Astrocyte (in vitro differentiated cells and primary cell): ENCODE results near the gene EVI5L. TPM values are rescaled to one million over a fixed set of nuclear protein-coding genes. Genes with fewer than 3 reads are reported as not detected.

Experiments
- DNase-seq: peaks from one replicate; pipeline ENCODE4 v3.0.0-alpha.2; 2010; ENCODE audit warnings: low read depth
- FAIRE-seq: peaks from 2 replicates; lab custom pipeline; 2011; peaks lifted over from hg19 to GRCh38; lab: Jason Lieb, UNC
- H2AFZ ChIP-seq: 2 replicates; pipeline ENCODE4 v1.6.0; 2012; ENCODE audit warnings: low read depth, low read length, inconsistent platforms
- H3K27ac ChIP-seq: 2 replicates; pipeline ENCODE4 v1.5.1; 2011; ENCODE audit warnings: low read depth, low read length, inconsistent platforms
- H3K27me3 ChIP-seq: 2 replicates; pipeline ENCODE4 v1.6.0; 2011; ENCODE audit warnings: low read length, inconsistent platforms; ENCODE audit not compliant: insufficient read depth
- H3K36me3 ChIP-seq: 2 replicates; pipeline ENCODE4 v1.5.1; 2011; ENCODE audit warnings: low read length, inconsistent platforms; ENCODE audit not compliant: insufficient read depth
- H3K4me1 ChIP-seq: 2 replicates; pipeline ENCODE4 v1.5.1; 2011; ENCODE audit warnings: low read length, inconsistent platforms; ENCODE audit not compliant: insufficient read depth
- H3K4me2 ChIP-seq: 2 replicates; pipeline ENCODE4 v1.6.0; 2012; ENCODE audit warnings: low read length, inconsistent platforms
- H3K4me3 ChIP-seq: 2 replicates; pipeline ENCODE4 v1.5.1; 2011; ENCODE audit warnings: low read depth, mild to moderate bottlenecking, low read length, inconsistent platforms; ENCODE audit not compliant: insufficient read depth
- H3K79me2 ChIP-seq: 2 replicates; pipeline ENCODE4 v1.6.0; 2012; ENCODE audit warnings: mild to moderate bottlenecking, low read length, inconsistent platforms; ENCODE audit not compliant: insufficient read depth
- H3K9ac ChIP-seq: 2 replicates; pipeline ENCODE4 v1.6.0; 2012; ENCODE audit warnings: mild to moderate bottlenecking, low read length, inconsistent platforms
- H3K9me3 ChIP-seq: 2 replicates; pipeline ENCODE4 v1.5.1; 2012; ENCODE audit warnings: low read depth, mild to moderate bottlenecking, low read length, inconsistent platforms; ENCODE audit not compliant: insufficient read depth
- H4K20me1 ChIP-seq: 2 replicates; pipeline ENCODE4 v1.6.0; 2012; ENCODE audit warnings: low read length, inconsistent platforms; ENCODE audit not compliant: insufficient read depth
- H3K27ac Mint-ChIP-seq: one replicate; pipeline ENCODE4 v1.8.0; 2021; ENCODE audit warnings: mild to moderate bottlenecking, mixed read lengths; ENCODE audit not compliant: unreplicated experiment
- H3K27me3 Mint-ChIP-seq: one replicate; pipeline ENCODE4 v1.8.0; 2021; ENCODE audit warnings: low read depth, mixed read lengths; ENCODE audit not compliant: unreplicated experiment
- H3K36me3 Mint-ChIP-seq: one replicate; pipeline ENCODE4 v1.8.0; 2021; ENCODE audit warnings: low read depth, mixed read lengths; ENCODE audit not compliant: unreplicated experiment
- H3K4me1 Mint-ChIP-seq: one replicate; pipeline ENCODE4 v1.8.0; 2021; ENCODE audit warnings: low read depth, mixed read lengths; ENCODE audit not compliant: unreplicated experiment
- H3K4me3 Mint-ChIP-seq: one replicate; pipeline ENCODE4 v1.8.0; 2021; ENCODE audit warnings: mild to moderate bottlenecking, moderate library complexity, mixed read lengths; ENCODE audit not compliant: unreplicated experiment
- H3K9me3 Mint-ChIP-seq: one replicate; pipeline ENCODE4 v1.8.0; 2021; ENCODE audit warnings: mild to moderate bottlenecking, mixed read lengths; ENCODE audit not compliant: unreplicated experiment
- EZH2 ChIP-seq: IDR thresholded peaks from 2 replicates; pipeline ENCODE4 v1.6.1; 2012; ENCODE audit warnings: mild to moderate bottlenecking, low read length, inconsistent platforms; ENCODE audit not compliant: insufficient read depth
- total RNA-seq: library from RNA; stranded (reverse); gene quantifications from 2 replicates; pipeline ENCODE4 v1.2.1, GENCODE V29; 2021
- TF ChIP-seq, protein P1 (sequence below): IDR thresholded peaks from 2 replicates; pipeline ENCODE4 v1.5.1; 2011; ENCODE audit warnings: low read depth, mild to moderate bottlenecking, inconsistent platforms, low read length, moderate library complexity; ENCODE audit not compliant: insufficient read depth

Gene EVI5L
- total RNA-seq, 1 donor from 2014 or later: 22.1 TPM

DNA sequence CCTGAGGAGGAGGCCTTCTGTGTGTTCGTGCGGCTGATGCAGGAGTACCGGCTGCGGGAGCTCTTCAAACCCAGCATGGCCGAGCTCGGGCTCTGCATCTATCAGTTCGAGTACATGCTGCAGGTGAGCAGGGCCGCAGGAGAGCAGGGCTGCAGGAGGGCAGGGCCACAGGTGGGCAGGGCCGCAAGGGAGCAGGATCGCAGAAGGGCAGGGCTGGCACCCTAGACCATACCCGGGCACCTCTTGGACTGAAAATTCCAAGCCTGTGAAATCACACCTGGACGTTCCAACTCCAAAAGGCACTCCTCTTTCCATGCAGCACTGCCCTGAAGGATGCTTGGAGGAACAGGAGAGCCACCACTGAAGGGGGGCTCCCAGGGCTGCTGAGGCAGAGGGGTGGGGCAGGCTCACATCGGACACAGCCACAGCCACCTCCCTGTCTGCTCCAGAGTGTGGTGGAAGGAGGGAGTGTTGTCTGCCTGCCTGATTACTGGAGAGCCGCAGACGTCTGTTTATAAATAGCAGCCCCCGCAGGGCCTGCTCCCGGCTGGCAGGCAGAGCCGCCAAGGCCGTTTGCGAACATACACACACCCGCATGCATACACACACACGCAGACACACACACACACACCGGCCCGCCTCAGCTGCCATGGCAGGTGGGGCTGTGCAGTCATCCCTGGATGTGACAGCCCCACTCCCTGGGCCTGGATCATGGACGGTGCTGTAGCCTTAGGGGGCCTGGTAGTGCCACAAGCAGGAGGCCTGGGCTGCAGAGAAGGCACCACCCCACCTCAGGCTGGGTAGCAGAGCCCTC is 20.2 kb downstream of the EVI5L start:
- no peak overlapping the region for H3K4me3 Mint-ChIP-seq
- TF ChIP-seq, protein P1, sequence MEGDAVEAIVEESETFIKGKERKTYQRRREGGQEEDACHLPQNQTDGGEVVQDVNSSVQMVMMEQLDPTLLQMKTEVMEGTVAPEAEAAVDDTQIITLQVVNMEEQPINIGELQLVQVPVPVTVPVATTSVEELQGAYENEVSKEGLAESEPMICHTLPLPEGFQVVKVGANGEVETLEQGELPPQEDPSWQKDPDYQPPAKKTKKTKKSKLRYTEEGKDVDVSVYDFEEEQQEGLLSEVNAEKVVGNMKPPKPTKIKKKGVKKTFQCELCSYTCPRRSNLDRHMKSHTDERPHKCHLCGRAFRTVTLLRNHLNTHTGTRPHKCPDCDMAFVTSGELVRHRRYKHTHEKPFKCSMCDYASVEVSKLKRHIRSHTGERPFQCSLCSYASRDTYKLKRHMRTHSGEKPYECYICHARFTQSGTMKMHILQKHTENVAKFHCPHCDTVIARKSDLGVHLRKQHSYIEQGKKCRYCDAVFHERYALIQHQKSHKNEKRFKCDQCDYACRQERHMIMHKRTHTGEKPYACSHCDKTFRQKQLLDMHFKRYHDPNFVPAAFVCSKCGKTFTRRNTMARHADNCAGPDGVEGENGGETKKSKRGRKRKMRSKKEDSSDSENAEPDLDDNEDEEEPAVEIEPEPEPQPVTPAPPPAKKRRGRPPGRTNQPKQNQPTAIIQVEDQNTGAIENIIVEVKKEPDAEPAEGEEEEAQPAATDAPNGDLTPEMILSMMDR: no peak
- no peak for TF ChIP-seq EZH2
- H3K27ac ChIP-seq: no peak overlapping the region
- H3K9me3 Mint-ChIP-seq: no peaks in the 10 kb centered on the region
- peaks cover 3% of the 10 kb centered on the region for H3K4me1 Mint-ChIP-seq
- H3K27ac Mint-ChIP-seq: no peak overlapping the region
- DNase-seq: no peak
- H3K36me3 Mint-ChIP-seq: no peaks in the 10 kb centered on the region
- H3K9me3 ChIP-seq: no peaks in the 10 kb centered on the region
- H3K27me3 Mint-ChIP-seq: no peaks in the 10 kb centered on the region
- no peaks in the 10 kb centered on the region for H3K36me3 ChIP-seq
- FAIRE-seq: no peak
- H2AFZ ChIP-seq: no peak overlapping the region
- H3K79me2 ChIP-seq: no peaks in the 10 kb centered on the region
- H4K20me1 ChIP-seq: peaks cover 15% of the 10 kb centered on the region
- H3K27me3 ChIP-seq: no peaks in the 10 kb centered on the region
- no peak overlapping the region for H3K9ac ChIP-seq
- H3K4me1 ChIP-seq: no peaks in the 10 kb centered on the region
- no peak overlapping the region for H3K4me3 ChIP-seq
- no peak overlapping the region for H3K4me2 ChIP-seq

DNA sequence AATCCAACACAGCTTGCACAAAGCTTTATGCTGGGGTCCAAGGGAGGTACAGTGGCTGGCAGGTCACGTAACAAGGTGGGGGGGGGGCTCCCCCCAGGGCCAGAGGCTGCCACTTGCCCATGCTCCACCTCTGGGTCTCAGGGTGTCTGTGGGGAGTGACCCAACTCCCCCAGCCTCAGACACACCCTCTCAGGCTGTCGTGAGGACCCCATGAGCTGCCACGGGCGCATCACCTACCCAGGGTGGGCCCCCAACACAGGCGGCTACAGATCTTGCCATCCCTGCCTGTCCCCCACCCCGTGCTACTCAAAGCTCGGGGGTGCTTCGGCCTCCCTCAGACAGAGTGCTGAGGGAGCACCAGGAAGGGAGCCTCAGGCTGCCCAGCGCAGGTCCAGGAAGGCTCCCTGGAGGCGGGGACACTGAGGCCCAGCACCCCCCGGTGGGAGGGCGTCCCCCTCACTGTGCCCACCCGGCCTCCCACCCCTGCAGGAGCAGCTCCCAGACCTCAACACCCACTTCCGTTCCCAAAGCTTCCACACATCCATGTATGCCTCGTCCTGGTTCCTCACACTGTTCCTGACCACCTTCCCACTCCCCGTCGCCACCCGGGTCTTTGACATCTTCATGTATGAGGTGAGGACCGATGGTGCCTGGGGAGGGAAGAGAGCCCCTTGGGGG is 21.1 kb downstream of the EVI5L start:
- Histone ChIP-seq H3K27ac (no peak overlapping the region), H4K20me1 (peaks cover 6% of the 10 kb centered on the region), H3K4me1 (no peaks in the 10 kb centered on the region), H3K4me2 (no peak overlapping the region), H3K4me3 (no peak overlapping the region), H3K79me2 (no peaks in the 10 kb centered on the region), H2AFZ (no peak overlapping the region), H3K36me3 (no peaks in the 10 kb centered on the region), H3K9me3 (no peaks in the 10 kb centered on the region), H3K9ac (no peak overlapping the region), H3K27me3 (no peaks in the 10 kb centered on the region)
- Mint-ChIP-seq H3K9me3 (no peaks in the 10 kb centered on the region), H3K36me3 (no peaks in the 10 kb centered on the region), H3K27ac (no peak overlapping the region), H3K27me3 (peaks cover 3% of the 10 kb centered on the region), H3K4me3 (no peak overlapping the region), H3K4me1 (peaks cover 3% of the 10 kb centered on the region)
- TF ChIP-seq, protein P1: no peak
- TF ChIP-seq EZH2: no peak
- FAIRE-seq (no peak), DNase-seq (no peak)
